ENCODE data around the gene NINJ2.

DNA sequence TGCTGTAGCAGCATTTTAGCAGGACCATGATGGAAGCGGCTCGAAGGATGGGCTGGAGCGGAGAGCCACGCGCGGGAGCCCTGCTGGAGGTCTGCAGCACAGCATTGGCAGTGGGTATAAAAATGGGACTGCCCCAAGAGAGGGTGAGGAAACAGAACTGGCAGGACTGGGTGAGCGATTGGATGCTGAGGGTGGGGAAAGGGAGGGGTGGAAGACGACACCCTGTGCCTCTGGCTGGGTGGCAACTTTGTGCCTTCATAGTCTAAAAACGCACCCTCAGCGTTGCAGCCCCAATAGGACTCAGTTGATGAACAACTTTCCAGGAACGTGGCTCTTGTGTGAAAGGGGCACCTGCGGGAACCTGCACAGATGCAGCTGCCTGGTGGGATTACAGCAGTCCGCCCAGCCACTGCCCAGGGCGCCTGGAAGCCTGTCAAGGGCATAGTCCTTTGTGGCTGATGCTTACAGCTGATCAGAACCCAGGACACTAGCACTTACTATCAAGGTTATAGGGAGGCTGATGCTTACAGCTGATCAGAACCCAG, 73.0 kb downstream of the NINJ2 start:
- TF ChIP-seq, protein P1, sequence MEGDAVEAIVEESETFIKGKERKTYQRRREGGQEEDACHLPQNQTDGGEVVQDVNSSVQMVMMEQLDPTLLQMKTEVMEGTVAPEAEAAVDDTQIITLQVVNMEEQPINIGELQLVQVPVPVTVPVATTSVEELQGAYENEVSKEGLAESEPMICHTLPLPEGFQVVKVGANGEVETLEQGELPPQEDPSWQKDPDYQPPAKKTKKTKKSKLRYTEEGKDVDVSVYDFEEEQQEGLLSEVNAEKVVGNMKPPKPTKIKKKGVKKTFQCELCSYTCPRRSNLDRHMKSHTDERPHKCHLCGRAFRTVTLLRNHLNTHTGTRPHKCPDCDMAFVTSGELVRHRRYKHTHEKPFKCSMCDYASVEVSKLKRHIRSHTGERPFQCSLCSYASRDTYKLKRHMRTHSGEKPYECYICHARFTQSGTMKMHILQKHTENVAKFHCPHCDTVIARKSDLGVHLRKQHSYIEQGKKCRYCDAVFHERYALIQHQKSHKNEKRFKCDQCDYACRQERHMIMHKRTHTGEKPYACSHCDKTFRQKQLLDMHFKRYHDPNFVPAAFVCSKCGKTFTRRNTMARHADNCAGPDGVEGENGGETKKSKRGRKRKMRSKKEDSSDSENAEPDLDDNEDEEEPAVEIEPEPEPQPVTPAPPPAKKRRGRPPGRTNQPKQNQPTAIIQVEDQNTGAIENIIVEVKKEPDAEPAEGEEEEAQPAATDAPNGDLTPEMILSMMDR (IDR thresholded peaks at IDR 0.05; ENCODE audit: low read depth, low read length): no peak
- TF ChIP-seq POLR2A (IDR thresholded peaks at IDR 0.05; ENCODE audit: extremely low read depth, insufficient read length) (no peak), MAX (IDR thresholded peaks at IDR 0.05; ENCODE audit: low read depth, low read length) (no peak), MYC (IDR thresholded peaks at IDR 0.05; ENCODE audit: low read depth, low read length) (no peak)
